Germinal center (tissue), 1 donor: ENCODE data around the gene LRCOL1.

ENCODE experiments used
- DNase-seq: peaks from one replicate; pipeline ENCODE4 v3.0.0; 2012; ENCODE audit warnings: mixed read lengths, low spot score

Gene LRCOL1

DNA sequence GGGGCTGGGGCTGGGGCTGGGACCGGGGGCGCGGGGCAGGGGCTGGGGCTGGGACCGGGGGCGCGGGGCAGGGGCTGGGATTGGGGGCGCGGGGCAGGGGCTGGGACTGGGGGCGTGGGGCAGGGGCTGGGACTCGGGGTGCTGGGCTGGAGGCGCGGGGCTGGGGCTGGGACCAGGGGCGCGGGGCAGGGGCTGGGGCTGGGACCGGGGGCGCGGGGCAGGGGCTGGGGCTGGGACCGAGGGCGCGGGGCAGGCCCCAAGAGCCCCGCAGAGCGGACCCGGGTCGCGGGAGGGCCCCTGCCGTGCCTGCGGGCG, 8.6 kb upstream of the LRCOL1 start:
- no peak for DNase-seq

- no peak for DNase-seq
Observed at GRCh38 chr12:132618683-132619043, 8.3 kb upstream of the LRCOL1 start, which contains the start of gene P2RX2. TSS of gene P2RX2 (plus strand) at chr12:132618776. CDS start at chr12:132618817, 41 bp downstream.

DNA sequence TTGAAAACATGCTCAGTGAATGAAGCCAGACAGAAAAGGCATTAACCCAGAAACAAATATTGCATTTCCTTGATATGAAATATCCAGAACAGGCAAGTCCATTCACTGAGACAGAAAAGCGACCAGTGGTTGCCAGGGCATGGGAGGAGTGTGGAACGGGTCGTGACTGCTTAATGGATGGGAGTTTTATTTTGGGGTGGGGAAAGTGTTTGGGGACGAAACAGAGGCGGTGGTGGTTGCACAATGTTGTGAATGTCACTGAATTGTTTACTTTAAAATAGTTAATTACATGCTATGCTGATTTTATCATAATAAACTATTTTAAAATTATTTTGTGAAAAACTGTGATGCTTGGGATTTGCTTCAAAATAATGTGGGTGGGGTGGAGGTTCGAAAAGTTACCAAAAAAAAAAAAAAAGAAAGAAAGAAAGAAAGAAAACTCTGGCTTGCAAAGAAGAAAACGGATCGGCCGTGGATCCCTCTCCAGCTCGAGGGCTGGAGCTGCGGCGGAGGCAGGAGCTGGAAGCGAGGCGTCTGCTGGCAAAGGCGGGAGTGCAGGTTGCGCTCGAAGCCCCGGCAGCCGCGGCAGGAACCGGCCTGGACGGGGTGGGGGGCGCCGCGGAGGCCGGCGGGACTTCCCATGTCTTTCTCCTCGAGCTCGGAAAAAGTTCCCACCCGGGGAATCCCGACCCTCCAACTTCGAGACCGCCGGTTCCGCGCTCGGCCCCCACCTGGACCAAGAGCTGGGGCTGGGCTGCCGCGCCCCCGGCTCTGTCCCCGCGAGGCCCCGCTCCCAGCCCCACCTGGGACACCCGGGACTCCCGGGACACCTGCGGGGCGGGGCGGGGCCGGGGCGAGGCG, 7.7 kb upstream of the LRCOL1 start:
- no peak for DNase-seq

DNA sequence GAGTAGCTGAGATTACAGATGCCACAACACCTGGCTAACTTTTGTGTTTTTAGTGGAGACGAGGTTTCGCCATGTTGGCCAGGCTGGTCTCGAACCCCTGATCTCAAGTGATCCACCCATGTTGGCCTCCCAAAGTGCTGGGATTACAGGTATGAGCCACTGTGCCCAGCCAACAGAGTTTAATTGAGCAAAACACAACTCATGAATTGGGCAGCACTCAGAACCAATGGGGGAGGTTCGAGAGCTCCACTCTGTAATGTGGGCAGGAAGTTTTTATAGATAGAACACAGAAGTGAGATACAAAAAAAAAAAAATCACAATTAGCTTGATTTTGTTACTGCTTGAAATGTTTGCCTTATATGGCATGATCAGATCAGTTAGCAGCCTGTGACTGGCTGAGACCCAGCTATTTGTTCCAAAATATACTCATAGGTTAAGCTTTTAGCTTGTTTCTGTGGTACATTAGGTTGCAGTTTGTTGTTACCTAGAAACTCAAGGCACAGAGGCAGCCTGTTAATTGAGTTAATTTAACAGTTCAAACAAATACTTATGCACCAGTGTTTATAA, 6.8 kb upstream of the LRCOL1 start:
- DNase-seq = no peak

DNA sequence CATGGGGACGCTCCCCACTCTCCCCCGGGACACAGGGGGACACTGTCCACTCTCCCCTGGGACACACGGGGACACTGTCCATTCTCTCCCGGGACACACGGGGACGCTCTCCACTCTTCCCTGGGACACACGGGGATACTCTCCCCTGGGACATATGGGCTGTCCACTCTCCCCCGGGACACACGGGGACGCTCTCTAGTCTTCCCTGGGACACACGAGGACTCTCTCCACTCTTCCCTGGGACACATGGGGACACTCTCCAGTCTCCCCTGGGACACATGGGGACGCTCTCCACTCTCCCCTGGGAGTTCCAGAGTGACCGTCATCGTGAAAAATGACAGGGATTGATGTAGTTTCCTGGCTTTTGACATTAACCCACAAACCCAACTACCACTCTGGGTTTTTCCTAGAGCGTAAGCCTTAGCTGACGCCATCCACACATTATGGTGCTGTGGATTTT, 5.2 kb upstream of the LRCOL1 start:
- no peak for DNase-seq

- peak; percentile 78 for DNase-seq
Observed at GRCh38 chr12:132614861-132615578, 4.6 kb upstream of the LRCOL1 start.

DNA sequence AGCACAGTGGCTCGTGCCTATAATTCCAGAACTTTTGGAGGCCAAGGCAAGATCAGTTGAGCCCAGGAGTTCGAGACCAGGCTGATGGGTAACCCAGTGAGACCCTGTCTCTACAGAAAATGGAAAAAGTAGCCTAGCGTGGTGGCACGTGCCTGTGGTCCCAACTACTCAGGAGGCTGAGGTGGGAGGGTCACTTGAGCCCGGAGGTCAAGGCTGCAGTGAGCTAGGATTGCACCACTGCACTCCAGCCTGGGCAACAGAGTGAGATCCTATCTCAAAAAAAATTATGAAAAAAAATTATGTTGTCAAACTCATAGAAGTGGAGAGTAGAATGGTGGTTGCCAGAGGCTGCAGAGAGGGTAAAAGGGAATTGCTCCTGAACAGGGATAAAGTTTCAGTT, 3.6 kb upstream of the LRCOL1 start:
- DNase-seq = no peak

DNA sequence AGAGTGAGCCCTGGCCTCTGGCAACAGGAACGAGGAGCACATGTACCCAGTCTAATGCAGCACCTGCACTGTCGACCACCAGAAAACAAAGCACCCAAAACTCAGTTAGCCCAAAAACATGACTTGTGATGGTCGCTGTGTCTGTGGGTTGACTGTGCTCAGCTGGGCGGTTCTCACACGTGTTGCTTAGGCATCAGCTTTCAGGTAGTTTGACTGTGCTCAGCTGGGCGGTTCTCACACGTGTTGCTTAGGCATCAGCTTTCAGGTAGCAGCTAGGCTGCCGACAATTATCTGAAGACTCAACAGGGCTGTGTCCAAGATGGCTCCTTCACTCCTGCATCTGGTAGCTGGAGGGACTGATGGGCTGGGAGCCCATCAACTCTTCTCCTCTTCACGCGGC, 1.2 kb upstream of the LRCOL1 start:
- DNase-seq = no peak

DNA sequence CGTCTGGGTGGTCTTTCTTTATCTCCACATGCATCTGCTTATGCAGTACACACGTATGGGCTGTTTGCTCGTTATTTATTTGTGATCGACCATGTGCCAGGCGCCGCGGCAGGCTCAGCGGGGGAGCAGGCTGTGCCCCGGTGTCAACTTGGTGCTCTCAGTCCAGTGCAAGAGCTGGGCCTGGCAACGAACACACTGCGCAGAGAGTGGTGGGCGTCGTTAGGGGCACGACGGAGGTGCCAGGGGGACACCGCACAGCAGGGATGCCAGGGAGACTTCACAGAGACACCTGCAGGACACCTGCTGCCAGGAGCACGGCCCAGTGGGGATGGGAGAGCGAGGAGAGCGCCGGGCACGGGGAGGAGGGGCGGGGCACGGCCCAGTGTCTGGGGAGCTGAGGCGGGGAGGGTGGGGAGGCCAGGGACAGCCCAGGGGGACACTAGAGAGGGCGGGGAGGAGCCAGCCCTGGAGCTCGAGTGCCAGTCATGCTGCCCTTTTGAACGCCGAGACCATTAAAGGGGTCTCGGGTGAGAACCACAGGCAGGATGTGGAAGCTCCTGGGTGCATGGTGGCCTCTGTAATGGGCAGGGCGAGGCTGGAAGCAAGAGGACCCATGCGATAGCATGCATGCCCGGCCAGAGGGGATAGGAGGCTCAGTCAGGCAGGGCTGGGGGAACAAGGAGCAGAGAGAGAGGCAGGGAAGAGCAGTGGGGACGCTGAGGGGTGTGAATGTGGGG, 652 bp upstream of the LRCOL1 start:
- no peak for DNase-seq

- no peak for DNase-seq
Observed at GRCh38 chr12:132608231-132609171, 1.9 kb downstream of the LRCOL1 start.

DNA sequence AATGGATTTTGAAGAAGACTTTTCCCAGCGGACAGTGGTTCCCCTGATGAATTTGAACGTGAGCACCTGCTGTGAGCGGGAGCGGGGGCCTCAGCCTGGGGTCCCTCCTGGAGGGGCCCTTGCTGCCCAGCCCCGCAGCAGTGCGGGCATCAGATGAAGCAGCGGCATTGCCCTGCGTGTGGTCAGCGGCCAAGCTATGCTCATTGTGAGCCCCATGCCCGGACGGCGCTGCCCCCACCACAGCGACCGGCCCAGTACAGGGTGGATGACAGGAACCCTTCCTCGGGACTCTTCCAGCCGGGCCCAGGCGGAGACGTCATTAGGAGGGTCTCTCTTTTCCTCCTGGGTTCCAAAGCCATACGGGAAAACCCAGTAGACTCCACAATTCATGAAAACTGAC, 3.5 kb downstream of the LRCOL1 start:
- no peak for DNase-seq

DNA sequence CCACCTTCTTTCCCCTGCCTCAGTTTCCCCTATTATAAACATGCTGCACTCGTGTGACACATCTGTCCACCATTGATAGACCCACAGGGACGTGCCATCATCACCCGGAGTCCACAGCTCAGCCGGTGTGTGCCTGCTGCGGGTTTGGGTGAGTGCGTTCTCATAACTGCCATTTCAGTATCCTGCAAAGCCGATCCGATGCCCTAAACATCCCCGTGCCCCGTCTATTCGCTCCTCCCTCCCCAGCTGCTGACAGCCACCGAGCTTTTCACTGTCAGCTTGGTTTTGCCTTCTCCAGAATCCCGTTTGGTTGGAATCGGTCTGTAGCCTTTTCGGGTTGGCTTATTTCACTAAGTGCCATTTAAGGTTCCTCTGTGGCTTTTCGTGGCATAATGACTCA, 3.9 kb downstream of the LRCOL1 start:
- DNase-seq = no peak

DNA sequence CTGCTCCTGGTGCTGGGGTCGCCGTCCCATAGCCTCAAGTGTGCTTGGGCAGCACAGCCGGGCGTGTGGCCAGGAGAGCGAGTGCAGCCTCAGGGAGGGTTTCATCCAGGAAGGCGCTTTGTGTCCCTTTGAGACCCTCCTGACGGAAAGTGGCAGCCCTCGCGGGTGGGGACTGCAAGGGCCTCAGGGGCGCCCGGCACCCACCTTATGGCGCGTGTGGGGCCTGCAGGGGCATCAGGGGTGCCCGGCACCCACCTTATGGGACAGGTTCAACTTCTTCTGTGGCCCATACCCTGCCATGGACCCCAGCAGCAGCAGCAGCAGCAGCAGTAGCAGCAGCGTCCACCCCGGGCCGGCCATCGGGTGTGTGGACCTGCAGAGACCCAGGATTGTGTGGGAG, 4.5 kb downstream of the LRCOL1 start:
- DNase-seq = no peak

GRCh38 chr12:132604668-132605441, 5.5 kb downstream of the LRCOL1 start:
- no peak for DNase-seq

GRCh38 chr12:132604151-132604618, 6.2 kb downstream of the LRCOL1 start:
- no peak for DNase-seq

DNA sequence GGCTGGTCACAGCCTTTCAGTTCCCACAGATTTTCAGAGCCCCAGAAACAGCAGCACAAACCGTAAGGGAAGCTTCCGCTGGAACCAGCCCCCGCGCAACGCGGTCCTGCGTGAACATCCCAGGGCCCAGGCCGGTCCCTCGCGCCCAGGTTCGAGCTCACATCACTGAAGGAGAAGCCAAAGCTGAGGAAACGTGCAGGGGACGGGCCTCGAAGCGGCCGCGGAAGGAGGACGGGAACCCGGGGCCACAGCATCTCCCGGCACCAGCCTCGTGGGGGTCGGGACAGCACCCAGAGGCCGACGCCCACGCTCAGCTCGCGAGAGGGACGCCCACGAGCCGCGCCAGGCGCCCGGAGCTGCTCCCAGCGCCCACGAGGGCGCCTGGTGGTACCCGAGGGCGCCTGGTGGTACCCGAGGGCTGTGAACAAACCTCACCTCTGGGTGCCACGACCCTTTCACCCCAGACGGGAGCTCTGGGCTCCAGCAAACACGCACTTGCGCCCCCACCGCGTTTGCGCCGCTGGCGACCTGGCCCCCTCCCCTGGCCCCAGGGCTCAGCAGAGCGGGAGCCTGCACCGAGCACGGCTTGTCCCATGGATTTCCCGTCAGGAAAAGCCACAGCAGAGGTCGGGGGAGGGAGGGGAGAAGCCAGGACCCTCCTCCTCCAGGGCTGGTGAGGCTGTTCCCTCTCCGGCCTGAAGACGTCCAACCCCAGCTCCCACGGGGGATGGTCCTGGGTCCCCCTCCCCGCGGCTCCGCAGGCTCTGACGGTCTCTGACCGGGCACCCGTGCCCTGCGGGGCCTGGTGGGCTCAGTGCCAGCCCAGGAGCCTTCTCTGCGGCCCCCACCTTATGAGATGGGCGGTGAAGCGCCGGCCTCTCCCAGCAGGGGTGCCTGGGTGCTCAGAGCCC, 6.9 kb downstream of the LRCOL1 start:
- no peak for DNase-seq

DNA sequence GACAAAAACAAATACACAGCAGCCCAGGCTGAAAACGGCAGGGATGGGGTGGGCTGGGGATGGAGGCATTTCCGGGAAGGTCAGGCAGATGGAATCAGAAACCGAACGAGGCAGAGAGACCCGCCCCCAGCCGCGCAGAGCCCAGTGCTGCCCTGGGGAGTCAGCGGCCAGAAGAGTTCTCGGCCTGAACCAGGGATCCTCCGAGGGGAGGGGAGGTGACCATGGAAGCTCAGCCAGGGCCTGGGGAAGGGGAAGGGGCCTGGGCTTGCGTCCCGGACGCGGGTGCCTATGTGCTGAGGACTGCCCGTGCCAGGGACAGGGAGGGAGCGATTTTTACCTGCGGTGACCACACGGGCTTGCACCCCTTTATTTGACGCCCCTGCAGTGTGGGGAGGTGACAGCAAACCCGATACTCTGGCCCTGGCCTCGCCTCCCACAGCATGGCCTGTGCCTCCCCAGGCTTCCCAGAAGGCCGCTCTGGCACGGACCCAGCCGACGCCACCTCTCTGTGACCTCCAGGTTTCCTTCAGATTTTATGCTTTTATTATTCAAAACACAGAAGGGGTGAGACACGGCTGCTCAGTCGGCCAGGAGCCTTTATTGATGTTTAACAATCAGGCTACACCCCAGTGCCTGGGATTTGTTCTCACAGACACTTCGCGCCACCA, 7.7 kb downstream of the LRCOL1 start:
- DNase-seq = no peak

DNA sequence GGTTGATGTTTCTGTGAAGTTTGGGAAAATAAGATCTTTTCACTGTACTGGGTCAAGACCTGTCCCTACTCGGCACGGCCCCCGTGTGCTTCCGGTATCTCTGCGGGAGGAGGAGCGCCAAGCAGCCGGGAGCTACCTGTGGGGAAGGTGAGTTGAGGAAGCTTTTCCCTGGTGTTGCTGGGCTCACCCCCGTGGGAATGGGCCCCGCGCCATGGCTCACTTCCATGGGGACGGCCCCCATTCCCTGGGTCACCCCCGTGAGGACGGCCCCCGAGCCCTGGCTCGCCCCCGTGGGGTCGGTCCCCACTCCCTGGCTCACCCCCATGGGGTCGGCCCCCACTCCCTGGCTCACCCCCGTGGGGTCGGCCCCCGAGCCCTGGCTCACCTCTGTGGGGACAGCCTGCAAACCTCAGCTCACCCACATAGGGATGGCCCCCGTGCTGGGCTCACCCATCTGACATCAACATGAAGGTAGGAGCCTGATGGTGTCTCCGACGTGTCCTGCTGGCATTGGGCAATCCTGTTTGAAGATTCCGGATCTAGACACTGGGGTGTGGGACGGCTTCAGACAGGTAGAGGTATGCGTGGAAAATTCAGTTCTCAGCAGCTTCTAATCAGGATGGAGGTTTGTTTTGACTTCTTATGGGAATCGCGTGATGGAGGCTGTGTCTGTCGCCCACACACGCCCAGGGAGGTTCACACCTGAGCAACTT, 9.1 kb downstream of the LRCOL1 start:
- no peak for DNase-seq
